ENCODE results near the gene CRYBA2. TPM values are rescaled to one million over a fixed set of nuclear protein-coding genes. Genes with fewer than 3 reads are reported as not detected.
A peak's percentile ranks its signal among the peaks of the same experiment; 100 is the strongest.

The CRYBA2 gene
- polyA plus RNA-seq, 1 donor: 13.3 TPM

DNA sequence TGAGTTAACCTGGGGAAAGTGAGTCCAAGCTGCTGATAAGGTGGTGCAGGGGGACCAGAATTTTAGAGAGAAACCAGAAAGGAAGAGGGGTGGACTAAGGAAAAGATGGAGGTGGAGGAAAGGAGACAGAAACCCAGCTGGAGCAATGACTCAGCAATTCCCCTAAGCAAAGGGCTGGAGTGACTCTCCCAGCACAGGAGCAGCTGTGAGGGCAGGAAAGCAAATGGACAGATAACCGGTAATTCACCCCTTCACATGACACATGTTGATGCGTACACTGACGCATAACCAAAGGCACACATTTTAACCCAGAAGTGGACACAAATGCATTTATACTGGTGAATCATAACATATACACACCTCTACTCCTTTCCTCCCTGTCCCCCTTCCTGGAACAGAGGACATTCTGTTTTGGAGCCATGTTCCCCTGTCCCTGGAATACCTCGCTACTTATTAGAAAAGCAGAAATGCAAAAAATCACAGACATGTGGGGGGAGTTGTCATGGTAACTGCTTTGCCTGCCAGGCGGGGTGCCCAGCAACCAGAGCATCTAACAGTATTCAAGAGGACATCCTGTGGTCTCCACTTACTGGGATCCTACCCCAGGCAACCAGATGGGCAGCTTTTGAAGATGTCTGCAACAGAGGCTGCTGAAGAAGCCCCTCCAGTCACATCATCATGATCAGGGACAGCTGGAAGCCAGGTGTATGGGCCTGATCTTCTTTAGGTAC lies 29.0 kb downstream of the CRYBA2 start:
- WGBS (ENCODE audit: insufficient coverage, low lambda C conversion rate): no CpG with 5 or more reads among the region's 5 CpGs
- Histone ChIP-seq H3K36me3 (ENCODE audit: control insufficient read depth, insufficient read depth, low read length) (no peaks in the 10 kb centered on the region), H3K9me3 (ENCODE audit: control insufficient read depth, low read depth, low read length) (peaks cover 7% of the 10 kb centered on the region), H3K4me3 (ENCODE audit: low read length) (no peak overlapping the region), H3K27ac (ENCODE audit: low read length) (no peak overlapping the region), H3K27me3 (ENCODE audit: control insufficient read depth, insufficient read depth, low read length) (peaks cover 67% of the 10 kb centered on the region), H3K4me1 (ENCODE audit: control insufficient read depth, insufficient read depth, low read length) (no peaks in the 10 kb centered on the region)
- DNase-seq: no peak

DNA sequence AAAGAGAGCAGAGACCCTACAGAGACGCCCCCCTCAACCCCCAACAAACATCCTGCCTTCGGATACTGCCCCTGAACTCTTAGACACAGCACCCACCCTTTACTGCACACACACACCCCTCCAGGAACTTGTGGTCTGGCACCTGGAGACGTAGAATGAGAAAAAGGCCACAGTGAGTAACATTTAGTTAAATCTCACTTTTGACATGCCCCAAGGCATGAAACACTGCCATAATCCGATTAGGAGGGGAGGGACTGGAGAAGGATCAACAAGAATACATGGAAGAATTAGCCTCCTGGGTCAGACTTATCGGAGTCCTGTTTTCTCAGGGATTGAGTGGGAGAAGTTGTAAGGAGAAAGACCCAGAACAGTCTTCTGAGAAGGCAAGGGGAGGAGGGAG lies 29.6 kb downstream of the CRYBA2 start:
- H3K4me1 ChIP-seq (ENCODE audit: control insufficient read depth, insufficient read depth, low read length): no peaks in the 10 kb centered on the region
- no peak for DNase-seq
- 13% methylated on average over 1 of the region's 5 CpGs for WGBS (ENCODE audit: insufficient coverage, low lambda C conversion rate)
- H3K27ac ChIP-seq (ENCODE audit: low read length): no peak overlapping the region
- H3K9me3 ChIP-seq (ENCODE audit: control insufficient read depth, low read depth, low read length): peaks cover 7% of the 10 kb centered on the region
- H3K36me3 ChIP-seq (ENCODE audit: control insufficient read depth, insufficient read depth, low read length): no peaks in the 10 kb centered on the region
- peaks cover 73% of the 10 kb centered on the region for H3K27me3 ChIP-seq (ENCODE audit: control insufficient read depth, insufficient read depth, low read length)
- no peak overlapping the region for H3K4me3 ChIP-seq (ENCODE audit: low read length)

DNA sequence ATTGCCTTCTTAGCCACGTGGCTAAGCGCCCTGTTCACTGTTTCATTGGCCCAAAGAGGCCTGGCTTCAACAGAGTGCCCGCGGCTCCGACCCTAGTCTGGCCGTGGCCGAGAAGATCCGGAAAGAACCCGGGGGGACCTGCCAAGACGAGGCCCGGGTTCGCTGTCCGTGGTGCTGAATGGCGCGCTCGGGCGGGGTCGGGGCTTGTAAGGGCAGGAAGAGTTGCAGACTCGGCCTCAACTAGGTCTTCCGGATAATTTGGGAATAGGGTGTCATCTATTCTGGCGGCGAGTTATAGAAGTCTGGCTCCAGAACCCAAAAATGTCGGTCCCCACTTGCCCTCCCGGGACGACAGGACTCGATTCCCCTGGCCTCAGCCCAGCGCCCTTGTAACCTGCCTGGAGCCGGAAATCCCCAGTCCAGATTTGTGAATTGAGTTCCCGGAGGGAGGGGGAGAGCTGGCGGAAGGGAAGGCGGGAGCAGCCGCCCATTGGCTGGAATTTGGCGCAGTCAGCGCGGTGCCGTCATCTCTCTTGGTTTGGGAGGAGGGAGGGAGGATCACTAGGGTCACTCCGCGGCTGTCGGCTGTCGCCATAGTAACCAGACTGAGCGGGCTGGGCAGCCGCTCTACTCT lies 30.2 kb downstream of the CRYBA2 start:
- H3K36me3 ChIP-seq (ENCODE audit: control insufficient read depth, insufficient read depth, low read length): no peaks in the 10 kb centered on the region
- no peaks in the 10 kb centered on the region for H3K4me1 ChIP-seq (ENCODE audit: control insufficient read depth, insufficient read depth, low read length)
- H3K4me3 ChIP-seq (ENCODE audit: low read length): peak overlapping the region; percentile 0
- no CpG with 5 or more reads among the region's 42 CpGs for WGBS (ENCODE audit: insufficient coverage, low lambda C conversion rate)
- H3K27me3 ChIP-seq (ENCODE audit: control insufficient read depth, insufficient read depth, low read length): peaks cover 76% of the 10 kb centered on the region
- peaks cover 7% of the 10 kb centered on the region for H3K9me3 ChIP-seq (ENCODE audit: control insufficient read depth, low read depth, low read length)
- DNase-seq: peak; percentile 31 to 54
- peak overlapping the region; percentile 48 for H3K27ac ChIP-seq (ENCODE audit: low read length)

DNA sequence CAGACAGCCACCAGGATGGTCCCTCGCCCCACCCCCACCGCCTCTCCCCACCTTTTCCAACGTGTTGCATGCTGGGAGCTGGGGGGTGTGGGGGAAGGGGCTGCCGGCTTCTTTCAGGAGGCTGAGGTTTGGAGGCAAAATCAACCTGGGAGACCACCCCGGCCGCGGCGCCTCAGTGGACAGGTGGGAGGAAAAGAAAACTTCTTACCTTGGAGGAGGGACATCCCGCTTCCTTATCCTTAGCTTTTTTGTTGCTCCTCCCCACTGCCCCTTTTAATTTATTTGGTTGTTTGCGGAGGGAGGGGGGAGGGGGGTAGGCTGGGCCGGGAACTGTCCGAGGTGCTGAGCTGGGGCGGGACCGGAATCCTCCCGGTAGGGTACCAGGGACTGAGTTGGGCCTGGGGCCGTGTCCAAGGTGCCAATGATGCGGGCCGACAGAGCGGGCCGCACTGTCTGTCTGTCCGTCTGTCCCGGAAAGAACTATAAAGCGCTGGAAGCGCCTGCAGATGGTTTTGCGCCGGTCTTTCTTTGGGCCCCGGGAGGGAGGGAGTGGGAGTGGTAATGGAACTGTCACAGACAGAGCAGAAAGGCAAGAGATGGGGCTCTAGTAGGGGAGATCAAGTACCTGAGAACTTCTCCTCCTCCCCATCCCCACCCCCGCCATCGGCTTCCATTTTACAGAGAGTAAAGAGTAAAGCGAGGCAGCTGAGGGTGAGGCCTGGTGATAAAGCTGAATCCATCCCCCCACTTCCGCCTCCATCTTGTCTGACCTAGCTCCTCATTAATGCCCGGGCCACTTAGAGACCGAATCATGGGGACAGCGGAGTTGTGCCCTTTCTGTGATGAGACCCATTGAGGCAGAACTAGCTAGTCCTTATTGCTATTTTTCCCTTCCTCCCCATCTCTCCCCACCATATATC lies 31.3 kb downstream of the CRYBA2 start:
- no peaks in the 10 kb centered on the region for H3K36me3 ChIP-seq (ENCODE audit: control insufficient read depth, insufficient read depth, low read length)
- DNase-seq: no peak
- H3K4me3 ChIP-seq (ENCODE audit: low read length): no peak overlapping the region
- H3K9me3 ChIP-seq (ENCODE audit: control insufficient read depth, low read depth, low read length): peaks cover 7% of the 10 kb centered on the region
- no CpG with 5 or more reads among the region's 34 CpGs for WGBS (ENCODE audit: insufficient coverage, low lambda C conversion rate)
- no peaks in the 10 kb centered on the region for H3K4me1 ChIP-seq (ENCODE audit: control insufficient read depth, insufficient read depth, low read length)
- H3K27me3 ChIP-seq (ENCODE audit: control insufficient read depth, insufficient read depth, low read length): peaks cover 83% of the 10 kb centered on the region
- H3K27ac ChIP-seq (ENCODE audit: low read length): peak overlapping the region; percentile 48

- Histone ChIP-seq H3K27ac (ENCODE audit: low read length) (no peak overlapping the region), H3K4me1 (ENCODE audit: control insufficient read depth, insufficient read depth, low read length) (no peaks in the 10 kb centered on the region), H3K9me3 (ENCODE audit: control insufficient read depth, low read depth, low read length) (peaks cover 7% of the 10 kb centered on the region), H3K27me3 (ENCODE audit: control insufficient read depth, insufficient read depth, low read length) (peaks cover 83% of the 10 kb centered on the region), H3K4me3 (ENCODE audit: low read length) (no peak overlapping the region), H3K36me3 (ENCODE audit: control insufficient read depth, insufficient read depth, low read length) (no peaks in the 10 kb centered on the region)
- WGBS (ENCODE audit: insufficient coverage, low lambda C conversion rate): 16% methylated on average over 3 of the region's 4 CpGs
- DNase-seq: no peak
Observed at GRCh38 chr2:218961229-218961628, 32.0 kb downstream of the CRYBA2 start.

DNA sequence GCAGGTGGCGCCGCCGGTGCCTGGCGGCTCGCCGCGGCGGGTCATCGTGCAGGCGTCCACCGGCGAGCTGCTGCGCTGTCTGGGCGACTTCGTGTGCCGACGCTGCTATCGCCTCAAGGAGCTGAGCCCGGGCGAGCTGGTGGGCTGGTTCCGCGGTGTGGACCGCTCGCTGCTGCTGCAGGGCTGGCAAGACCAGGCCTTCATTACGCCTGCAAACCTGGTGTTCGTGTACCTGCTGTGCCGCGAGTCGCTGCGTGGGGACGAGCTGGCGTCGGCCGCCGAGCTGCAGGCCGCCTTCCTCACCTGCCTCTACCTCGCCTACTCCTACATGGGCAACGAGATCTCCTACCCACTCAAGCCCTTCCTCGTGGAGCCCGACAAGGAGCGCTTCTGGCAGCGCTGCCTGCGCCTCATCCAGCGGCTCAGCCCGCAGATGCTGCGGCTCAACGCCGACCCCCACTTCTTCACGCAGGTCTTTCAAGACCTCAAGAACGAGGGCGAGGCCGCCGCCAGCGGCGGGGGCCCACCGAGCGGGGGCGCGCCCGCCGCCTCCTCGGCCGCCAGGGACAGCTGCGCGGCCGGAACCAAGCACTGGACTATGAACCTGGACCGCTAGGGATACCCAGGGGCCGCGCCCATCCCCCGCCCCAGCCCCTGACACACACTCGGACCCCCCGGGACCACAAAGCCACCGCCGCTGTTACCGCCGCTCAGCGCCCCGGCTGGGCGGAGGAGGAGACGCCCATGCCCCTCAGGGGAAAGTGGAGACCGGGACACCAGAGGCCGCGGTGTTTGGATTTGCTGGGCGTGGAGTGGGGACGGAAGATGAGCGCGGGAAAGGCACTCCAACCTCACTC lies 32.7 kb downstream of the CRYBA2 start:
- no peaks in the 10 kb centered on the region for H3K4me1 ChIP-seq (ENCODE audit: control insufficient read depth, insufficient read depth, low read length)
- H3K4me3 ChIP-seq (ENCODE audit: low read length): peak overlapping the region; percentile 21
- peak overlapping the region; percentile 29 for H3K27ac ChIP-seq (ENCODE audit: low read length)
- peaks cover 7% of the 10 kb centered on the region for H3K9me3 ChIP-seq (ENCODE audit: control insufficient read depth, low read depth, low read length)
- peaks cover 90% of the 10 kb centered on the region for H3K27me3 ChIP-seq (ENCODE audit: control insufficient read depth, insufficient read depth, low read length)
- WGBS (ENCODE audit: insufficient coverage, low lambda C conversion rate): no CpG with 5 or more reads among the region's 87 CpGs
- no peaks in the 10 kb centered on the region for H3K36me3 ChIP-seq (ENCODE audit: control insufficient read depth, insufficient read depth, low read length)
- no peak for DNase-seq

- H3K27me3 ChIP-seq (ENCODE audit: control insufficient read depth, insufficient read depth, low read length): peaks cover 94% of the 10 kb centered on the region
- H3K9me3 ChIP-seq (ENCODE audit: control insufficient read depth, low read depth, low read length): peaks cover 7% of the 10 kb centered on the region
- H3K4me1 ChIP-seq (ENCODE audit: control insufficient read depth, insufficient read depth, low read length): no peaks in the 10 kb centered on the region
- no peak overlapping the region for H3K4me3 ChIP-seq (ENCODE audit: low read length)
- WGBS (ENCODE audit: insufficient coverage, low lambda C conversion rate): no CpG with 5 or more reads among the region's 67 CpGs
- no peak overlapping the region for H3K27ac ChIP-seq (ENCODE audit: low read length)
- no peak for DNase-seq
- no peaks in the 10 kb centered on the region for H3K36me3 ChIP-seq (ENCODE audit: control insufficient read depth, insufficient read depth, low read length)
Observed at GRCh38 chr2:218959761-218960308, 33.4 kb downstream of the CRYBA2 start.

DNA sequence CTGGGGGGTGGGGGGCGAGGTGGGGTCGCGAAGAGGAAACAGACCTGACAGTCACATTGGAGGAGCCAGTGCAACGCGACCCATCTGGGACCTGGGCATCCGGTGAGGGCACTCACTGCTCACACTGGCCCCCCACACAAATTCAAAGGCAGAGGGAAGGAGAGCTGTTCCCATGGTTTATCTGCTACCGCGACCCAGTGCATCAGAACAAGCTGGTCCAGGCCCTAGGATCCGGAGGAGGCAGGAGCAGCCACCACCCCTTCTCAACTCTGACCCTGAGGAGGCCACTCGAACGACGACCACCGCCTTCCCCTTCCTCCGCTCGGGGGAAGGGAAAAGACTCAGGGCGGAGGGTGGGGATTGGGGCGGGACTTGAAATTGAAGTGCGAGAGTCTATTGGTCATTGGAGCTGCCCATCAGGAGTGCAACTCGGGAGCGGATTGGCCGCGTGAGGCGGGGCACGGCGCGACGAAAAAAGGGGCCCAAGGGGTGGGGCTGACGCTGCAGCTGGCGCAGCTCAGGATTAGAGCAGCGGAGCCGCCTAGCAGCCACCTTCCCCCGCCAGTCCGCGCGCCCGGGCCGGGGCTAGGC lies 34.0 kb downstream of the CRYBA2 start, which contains the start of gene CDK5R2:
CDK5R2 (plus strand) TSS at position 526 of the 591 bp plus-strand sequence. CDS start 155 bp downstream, outside the sequence.
- H3K36me3 ChIP-seq (ENCODE audit: control insufficient read depth, insufficient read depth, low read length): no peaks in the 10 kb centered on the region
- H3K9me3 ChIP-seq (ENCODE audit: control insufficient read depth, low read depth, low read length): peaks cover 7% of the 10 kb centered on the region
- peak within 1 kb of the TSS; percentile 29 for H3K27ac ChIP-seq (ENCODE audit: low read length)
- DNase-seq: peak; percentile 61 to 81
- peaks cover 94% of the 10 kb centered on the region for H3K27me3 ChIP-seq (ENCODE audit: control insufficient read depth, insufficient read depth, low read length)
- no peaks in the 10 kb centered on the region for H3K4me1 ChIP-seq (ENCODE audit: control insufficient read depth, insufficient read depth, low read length)
- H3K4me3 ChIP-seq (ENCODE audit: low read length): peak within 1 kb of the TSS; percentile 26
- WGBS (ENCODE audit: insufficient coverage, low lambda C conversion rate): no CpG with 5 or more reads among the region's 37 CpGs

GRCh38 chr2:218958276-218958675 lies 34.9 kb downstream of the CRYBA2 start:
- peaks cover 88% of the 10 kb centered on the region for H3K27me3 ChIP-seq (ENCODE audit: control insufficient read depth, insufficient read depth, low read length)
- WGBS (ENCODE audit: insufficient coverage, low lambda C conversion rate): no CpG with 5 or more reads among the region's 1 CpG
- DNase-seq: no peak

More at GRCh38 chr2:218958276-218958675, 34.9 kb downstream of the CRYBA2 start:
- H3K36me3 ChIP-seq (ENCODE audit: control insufficient read depth, insufficient read depth, low read length): no peaks in the 10 kb centered on the region
- H3K27ac ChIP-seq (ENCODE audit: low read length): no peak overlapping the region
- peaks cover 7% of the 10 kb centered on the region for H3K9me3 ChIP-seq (ENCODE audit: control insufficient read depth, low read depth, low read length)
- no peaks in the 10 kb centered on the region for H3K4me1 ChIP-seq (ENCODE audit: control insufficient read depth, insufficient read depth, low read length)
- no peak overlapping the region for H3K4me3 ChIP-seq (ENCODE audit: low read length)
